ENCODE results near the gene GRID2.

- TF ChIP-seq CTCF (IDR thresholded peaks at IDR 0.05), result no peak
- no peak for TF ChIP-seq POLR2A (IDR thresholded peaks at IDR 0.05)
These were observed 1110.3 kb downstream of the GRID2 start for GRCh38 chr4:93414041-93414550.
